GM10248 (cell line): ENCODE measurements around the gene KLF18.

ENCODE experiments used
- CTCF ChIA-PET: fragments of 300-600 bp; sonication (Branson Sonifier 250); formaldehyde crosslinking; extraction: SDS; loops from one replicate; lab custom pipeline; 2021; ENCODE audit warnings: antibody characterized with exemption; lab: Yijun Ruan, JAX
- POLR2A ChIA-PET: fragments of 350-650 bp; sonication (Branson Sonifier 250); formaldehyde crosslinking; extraction: SDS; loops from one replicate; lab custom pipeline; 2020; ENCODE audit warnings: antibody characterized with exemption; lab: Yijun Ruan, JAX
- DNase-seq: peaks from one replicate; pipeline ENCODE4 v3.0.0; 2012; ENCODE audit errors: extremely low spot score
- CTCF ChIP-seq: IDR thresholded peaks from 2 replicates; pipeline ENCODE4 v1.5.1; 2012; ENCODE audit warnings: mild to moderate bottlenecking, low read depth; ENCODE audit errors: extremely low read depth, missing control alignments, control extremely low read depth

KLF18 gene

DNA sequence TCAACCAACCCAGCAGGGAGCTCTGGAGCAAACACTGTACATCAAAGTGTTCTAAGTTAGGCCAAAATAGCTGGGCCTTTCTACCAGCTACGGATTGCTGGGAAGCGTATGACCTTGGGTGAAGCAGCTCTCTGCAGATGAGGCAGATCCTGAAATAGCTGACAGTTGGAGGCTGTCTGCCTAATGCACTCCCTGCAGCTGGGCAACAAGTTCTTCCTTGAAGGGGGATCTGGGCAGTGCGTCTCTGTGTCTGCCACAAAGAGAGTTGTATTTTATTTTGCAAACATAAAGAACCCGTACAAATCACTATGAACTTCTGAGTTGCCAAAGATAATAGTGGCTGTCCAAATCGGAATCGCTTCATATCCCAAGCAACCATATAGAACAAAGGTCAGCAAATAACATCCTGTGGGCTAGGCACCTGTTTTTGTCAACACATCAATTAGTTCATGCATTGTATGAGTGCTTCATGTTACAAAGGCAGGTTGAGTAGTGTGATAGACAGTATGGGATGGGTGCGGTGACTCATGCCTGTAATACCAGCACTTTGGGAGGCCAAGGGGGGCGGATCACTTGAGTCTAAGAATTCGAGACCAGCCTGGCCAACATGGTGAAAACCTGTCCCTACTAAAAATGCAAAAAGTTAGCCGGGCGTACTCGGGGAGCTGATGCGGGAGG is 51.9 kb downstream of the KLF18 start:
- CTCF ChIA-PET: interaction anchor here (1.3 kb wide), 1 partner anchor 149 kb away, joined by 3 read pairs; no protein-coding TSS in a partner anchor
- no peak for TF ChIP-seq CTCF
- POLR2A ChIA-PET: no interaction called here
- DNase-seq: no peak
